Mononuclear cell (primary cell): ENCODE data around the gene NXPH3. TPM values are rescaled to one million over a fixed set of nuclear protein-coding genes. Genes with fewer than 3 reads are reported as not detected.

ENCODE experiments used
- H3K27me3 ChIP-seq: 2 replicates; pipeline ENCODE4 v1.6.0; 2011; ENCODE audit warnings: low read length, control low read depth; ENCODE audit not compliant: insufficient read depth
- H3K4me1 ChIP-seq: 2 replicates; pipeline ENCODE4 v1.5.1; 2011; ENCODE audit warnings: mild to moderate bottlenecking, low read length, control low read depth; ENCODE audit not compliant: insufficient read depth
- H3K4me3 ChIP-seq: 2 replicates; pipeline ENCODE4 v1.5.1; 2011; ENCODE audit warnings: mild to moderate bottlenecking, low read length, moderate library complexity
- H3K9me3 ChIP-seq: 2 replicates; pipeline ENCODE4 v1.5.1; 2011; ENCODE audit warnings: low read depth, mild to moderate bottlenecking, control low read depth, low read length
- total RNA-seq: library from RNA; depleted of rRNA; stranded (reverse); fragments of >200 nt; gene quantifications from one replicate; pipeline ENCODE4 v1.2.3, GENCODE V29; 2012

The NXPH3 gene
- total RNA-seq, 1 donor = not detected

GRCh38 chr17:49610883-49611584 is 35.4 kb downstream of the NXPH3 start:
- H3K9me3 ChIP-seq = no peaks in the 10 kb centered on the region
- H3K4me1 ChIP-seq = peaks cover 12% of the 10 kb centered on the region
- no peaks in the 10 kb centered on the region for H3K27me3 ChIP-seq
- H3K4me3 ChIP-seq = no peak overlapping the region

DNA sequence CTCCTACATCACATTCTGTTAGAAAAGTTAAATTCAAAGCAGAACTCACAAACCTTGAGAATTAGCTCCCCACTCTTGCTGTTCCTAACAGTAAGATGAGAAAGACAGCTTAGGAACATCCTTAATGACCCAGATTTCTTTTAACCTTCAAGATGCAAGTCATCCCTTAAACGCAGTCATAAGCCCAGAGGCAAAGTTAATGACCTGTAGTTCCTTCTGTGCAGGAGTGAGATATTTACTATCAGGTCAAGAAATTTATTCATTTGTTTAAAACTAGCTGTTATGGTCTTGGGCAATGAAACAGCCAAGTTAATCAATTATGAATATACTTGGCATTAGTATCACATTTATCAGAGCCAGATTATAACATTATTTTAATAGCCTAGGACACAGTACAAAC is 37.1 kb downstream of the NXPH3 start:
- no peaks in the 10 kb centered on the region for H3K9me3 ChIP-seq

DNA sequence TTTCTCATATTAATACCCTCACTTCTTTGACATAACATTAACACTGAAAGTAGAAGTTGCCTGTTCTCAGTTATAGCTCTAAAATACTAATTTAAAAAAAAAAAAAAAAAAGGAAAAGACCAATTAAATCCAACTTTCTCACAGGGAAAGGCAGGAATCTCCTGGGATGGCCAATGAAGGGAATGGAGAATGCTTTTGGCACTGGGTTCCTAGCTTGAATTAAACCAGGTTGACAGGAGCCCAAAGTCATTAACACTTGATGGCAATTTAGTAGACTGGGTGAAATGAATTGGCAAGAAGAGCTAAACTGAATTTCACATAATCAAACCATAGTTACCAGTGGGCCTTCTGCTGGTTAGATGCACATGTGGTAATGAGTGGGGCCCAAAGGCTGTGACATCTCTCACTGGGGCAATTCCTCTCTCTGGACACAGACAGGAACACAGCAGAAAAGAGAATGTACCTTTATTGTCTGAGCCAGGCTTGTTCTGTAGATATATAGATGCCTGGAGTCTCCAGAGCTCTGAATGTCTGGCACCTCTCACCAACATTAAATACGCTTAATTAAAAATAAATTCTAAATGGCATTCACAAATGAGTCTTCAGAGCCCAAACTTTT is 37.6 kb downstream of the NXPH3 start:
- H3K4me1 ChIP-seq = peaks cover 30% of the 10 kb centered on the region
- no peaks in the 10 kb centered on the region for H3K9me3 ChIP-seq
- no peak overlapping the region for H3K4me3 ChIP-seq

More for the DNA sequence above, 37.1 kb downstream of the NXPH3 start:
- Histone ChIP-seq H3K4me3 (no peak overlapping the region), H3K4me1 (peaks cover 24% of the 10 kb centered on the region), H3K27me3 (no peaks in the 10 kb centered on the region)

DNA sequence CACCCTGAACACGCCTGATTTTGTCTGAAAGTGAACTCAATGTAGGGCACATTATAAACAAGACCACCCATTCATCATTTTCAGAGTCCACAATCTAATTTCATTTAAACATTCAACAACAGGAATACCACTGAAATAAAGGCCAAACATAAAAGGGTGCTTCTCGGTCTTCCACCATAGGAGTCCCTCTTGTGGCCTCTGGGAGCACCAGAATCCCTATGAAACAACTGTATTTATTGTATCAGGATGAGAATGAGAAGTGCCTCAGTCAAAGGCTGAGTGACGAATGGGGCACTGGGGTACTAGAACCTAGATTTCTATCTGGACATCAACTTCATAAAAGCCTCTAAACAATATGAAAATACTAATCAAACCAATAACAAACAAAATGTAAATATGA is 40.4 kb downstream of the NXPH3 start:
- Histone ChIP-seq H3K4me1 (peaks cover 34% of the 10 kb centered on the region), H3K4me3 (no peak overlapping the region), H3K9me3 (no peaks in the 10 kb centered on the region), H3K27me3 (no peaks in the 10 kb centered on the region)

More for the DNA sequence above, 37.6 kb downstream of the NXPH3 start:
- H3K27me3 ChIP-seq = no peaks in the 10 kb centered on the region

- Histone ChIP-seq H3K27me3 (no peaks in the 10 kb centered on the region), H3K9me3 (no peaks in the 10 kb centered on the region), H3K4me3 (no peak overlapping the region), H3K4me1 (peaks cover 28% of the 10 kb centered on the region)
Measured at GRCh38 chr17:49616601-49617131, 41.0 kb downstream of the NXPH3 start.

GRCh38 chr17:49618028-49618611 is 42.4 kb downstream of the NXPH3 start:
- no peaks in the 10 kb centered on the region for H3K9me3 ChIP-seq
- no peak overlapping the region for H3K4me3 ChIP-seq
- H3K27me3 ChIP-seq = no peaks in the 10 kb centered on the region
- peaks cover 33% of the 10 kb centered on the region for H3K4me1 ChIP-seq

DNA sequence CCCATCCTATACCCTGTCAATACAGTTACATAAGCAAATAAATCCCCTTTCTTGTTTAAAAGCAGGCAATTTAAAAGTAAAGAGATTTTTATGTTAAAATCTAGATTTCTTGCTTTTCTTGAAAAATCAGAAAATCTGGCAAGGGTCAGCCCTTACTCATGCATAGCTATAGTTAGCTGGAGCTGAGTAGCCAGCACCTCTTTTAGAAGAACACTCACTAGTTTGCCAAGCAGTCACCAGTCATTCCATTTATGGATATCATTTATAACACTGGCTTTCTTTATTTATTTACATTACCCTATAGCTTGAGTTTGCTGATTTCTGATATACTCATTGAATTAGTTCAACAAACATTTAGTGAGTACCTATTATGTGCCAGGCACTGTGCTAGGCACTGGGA is 45.7 kb downstream of the NXPH3 start:
- Histone ChIP-seq H3K27me3 (no peaks in the 10 kb centered on the region), H3K4me1 (peaks cover 32% of the 10 kb centered on the region), H3K9me3 (no peaks in the 10 kb centered on the region), H3K4me3 (no peak overlapping the region)

- Histone ChIP-seq H3K4me1 (peaks cover 26% of the 10 kb centered on the region), H3K4me3 (no peak overlapping the region), H3K27me3 (no peaks in the 10 kb centered on the region), H3K9me3 (no peaks in the 10 kb centered on the region)
Measured at GRCh38 chr17:49621946-49622529, 46.4 kb downstream of the NXPH3 start.

DNA sequence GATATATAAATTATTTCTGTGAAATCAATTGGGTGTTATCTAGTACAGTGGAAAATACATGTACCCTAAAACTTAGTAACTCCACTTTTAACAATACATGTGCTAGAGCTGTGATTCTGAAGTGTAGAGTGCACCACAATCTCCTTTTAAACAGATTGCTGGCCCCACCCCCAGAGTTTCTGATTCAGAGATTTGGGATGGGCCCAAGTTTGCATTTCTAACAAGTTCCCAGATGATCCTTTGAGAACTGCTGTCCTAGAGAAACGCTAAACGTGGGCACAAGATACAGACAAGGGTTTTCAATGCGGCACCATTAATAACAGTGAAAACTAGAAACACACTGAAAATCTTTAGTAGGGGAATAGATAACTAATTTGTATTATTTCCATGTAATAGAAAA is 49.2 kb downstream of the NXPH3 start:
- peaks cover 5% of the 10 kb centered on the region for H3K4me1 ChIP-seq
- no peak overlapping the region for H3K4me3 ChIP-seq
- no peaks in the 10 kb centered on the region for H3K9me3 ChIP-seq
- H3K27me3 ChIP-seq = no peaks in the 10 kb centered on the region

- Histone ChIP-seq H3K4me1 (no peaks in the 10 kb centered on the region), H3K27me3 (no peaks in the 10 kb centered on the region), H3K4me3 (no peak overlapping the region), H3K9me3 (no peaks in the 10 kb centered on the region)
Measured at GRCh38 chr17:49629447-49629846, 53.8 kb downstream of the NXPH3 start.

DNA sequence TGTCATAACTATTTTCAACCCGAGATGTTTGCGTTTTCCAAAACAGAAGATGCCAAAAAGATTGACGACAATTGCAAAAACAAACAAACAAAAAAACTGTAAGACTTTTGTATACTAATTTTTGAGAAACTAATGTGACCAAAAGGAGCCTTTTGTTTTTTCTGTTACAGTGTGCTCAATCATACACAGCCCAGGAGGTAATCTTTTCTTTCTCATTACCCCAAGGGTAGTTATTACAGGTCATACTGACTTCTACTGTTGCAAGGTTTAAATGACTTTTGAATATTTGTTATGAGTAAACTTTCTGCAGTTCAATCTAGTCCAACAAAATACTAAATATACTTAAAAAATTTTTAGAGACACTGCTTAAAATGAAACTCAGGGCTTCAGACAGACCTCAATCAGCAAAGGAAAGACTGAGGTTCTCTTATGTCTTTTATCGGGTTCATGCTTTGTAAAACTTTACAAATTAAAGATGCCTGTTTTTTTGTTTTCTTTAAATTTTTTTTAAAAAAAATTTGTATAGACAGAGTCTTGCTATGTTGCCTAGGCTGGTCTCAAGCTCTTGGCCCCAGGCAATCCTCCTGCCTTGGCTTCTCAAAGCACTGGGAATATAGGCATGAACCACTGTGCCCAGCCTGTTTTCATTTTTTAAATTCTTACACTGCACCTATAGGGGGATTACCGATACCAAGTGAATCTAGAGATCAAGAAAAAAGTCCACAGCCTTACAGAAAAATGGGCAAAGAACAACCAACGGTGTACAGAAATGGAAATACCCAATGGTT is 54.6 kb downstream of the NXPH3 start:
- no peaks in the 10 kb centered on the region for H3K27me3 ChIP-seq
- no peak overlapping the region for H3K4me3 ChIP-seq
- H3K9me3 ChIP-seq = no peaks in the 10 kb centered on the region
- H3K4me1 ChIP-seq = no peaks in the 10 kb centered on the region

DNA sequence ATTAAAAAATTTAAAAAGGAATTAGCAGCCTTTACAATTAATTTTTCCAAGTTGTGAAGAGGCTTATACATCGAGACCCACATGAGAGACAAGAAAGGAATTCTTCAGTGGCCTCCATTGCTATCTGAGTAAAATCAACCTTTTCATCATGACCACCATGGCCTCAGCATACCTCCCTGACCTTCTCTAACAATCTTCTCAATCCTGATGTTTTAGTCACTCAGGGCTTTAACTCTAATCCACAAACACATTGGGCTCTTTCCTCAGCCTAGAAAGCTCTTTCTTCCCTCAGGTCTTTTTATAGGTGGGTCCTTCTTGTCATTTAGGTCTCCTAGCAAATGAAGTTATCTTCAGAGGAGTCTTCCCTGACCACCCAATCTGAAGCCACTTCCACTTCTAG is 55.8 kb downstream of the NXPH3 start:
- Histone ChIP-seq H3K4me3 (no peak overlapping the region), H3K4me1 (no peaks in the 10 kb centered on the region), H3K9me3 (no peaks in the 10 kb centered on the region), H3K27me3 (no peaks in the 10 kb centered on the region)
